KMS-11 (cell line): Measurements from ENCODE around the gene NFATC2.

Experiments
- H2AFZ ChIP-seq: fragments of 200-600 bp; sonication (generic); 2 replicates; pipeline ENCODE4 v1.6.1; 2016; ENCODE audit warnings: antibody characterized with exemption, mixed run types, low read depth
- H3K27ac ChIP-seq: fragments of 200-600 bp; sonication (generic); 2 replicates; pipeline ENCODE4 v1.6.1; 2016; ENCODE audit warnings: mild to moderate bottlenecking, mixed run types
- H3K27me3 ChIP-seq: fragments of 200-600 bp; sonication (generic); 2 replicates; pipeline ENCODE4 v1.6.1; 2017; ENCODE audit warnings: mild to moderate bottlenecking, low read depth, mixed run types, moderate library complexity; ENCODE audit not compliant: insufficient read depth
- H3K36me3 ChIP-seq: fragments of 200-600 bp; sonication (generic); 2 replicates; pipeline ENCODE4 v1.6.1; 2017; ENCODE audit warnings: mild to moderate bottlenecking, mixed run types; ENCODE audit not compliant: insufficient read depth
- H3K4me1 ChIP-seq: fragments of 200-600 bp; sonication (generic); 2 replicates; pipeline ENCODE4 v1.6.1; 2016; ENCODE audit warnings: mild to moderate bottlenecking, low read depth, mixed run types; ENCODE audit not compliant: poor library complexity, severe bottlenecking
- H3K4me2 ChIP-seq: fragments of 200-600 bp; sonication (generic); 2 replicates; pipeline ENCODE4 v1.7.0; 2016; ENCODE audit warnings: mild to moderate bottlenecking, mixed run types
- H3K4me3 ChIP-seq: fragments of 200-600 bp; sonication (generic); IDR thresholded peaks from 2 replicates; pipeline ENCODE4 v1.6.1; 2017; ENCODE audit warnings: low read depth, low read length, mixed read lengths; ENCODE audit not compliant: insufficient read depth
- H3K79me2 ChIP-seq: fragments of 200-600 bp; sonication (generic); 2 replicates; pipeline ENCODE4 v1.6.1; 2016; ENCODE audit warnings: low read depth, mixed run types; ENCODE audit not compliant: insufficient read depth
- H3K9ac ChIP-seq: fragments of 200-600 bp; sonication (generic); 2 replicates; pipeline ENCODE4 v1.6.1; 2016; ENCODE audit warnings: mild to moderate bottlenecking, mixed run types
- H4K20me1 ChIP-seq: fragments of 200-600 bp; sonication (generic); 2 replicates; pipeline ENCODE4 v1.6.1; 2016; ENCODE audit warnings: mild to moderate bottlenecking, mixed run types; ENCODE audit not compliant: insufficient read depth
- CTCF ChIP-seq: fragments of 200-600 bp; sonication (generic); conservative IDR thresholded peaks from 2 replicates; pipeline ENCODE4 v1.6.1; 2017; ENCODE audit warnings: low read depth, mild to moderate bottlenecking, antibody characterized with exemption, low read length, moderate library complexity, mixed read lengths

The NFATC2 gene

GRCh38 chr20:51498765-51499540, 43.6 kb downstream of the NFATC2 start:
- no peak overlapping the region for H3K9ac ChIP-seq
- no peak overlapping the region for H3K27ac ChIP-seq
- H2AFZ ChIP-seq, result no peak overlapping the region
- no peak for TF ChIP-seq CTCF
- H3K4me3 ChIP-seq, result no peak overlapping the region
- H3K4me1 ChIP-seq, result peaks cover 18% of the 10 kb centered on the region
- no peaks in the 10 kb centered on the region for H3K36me3 ChIP-seq
- H3K27me3 ChIP-seq, result no peaks in the 10 kb centered on the region
- H3K79me2 ChIP-seq, result peaks cover 13% of the 10 kb centered on the region; the same call in 1 of the 2 replicates
- no peak overlapping the region for H3K4me2 ChIP-seq
- H4K20me1 ChIP-seq, result no peaks in the 10 kb centered on the region

- Histone ChIP-seq H3K4me1 (peaks cover 18% of the 10 kb centered on the region), H3K27me3 (no peaks in the 10 kb centered on the region), H3K36me3 (no peaks in the 10 kb centered on the region), H3K27ac (no peak overlapping the region), H2AFZ (no peak overlapping the region), H3K4me3 (no peak overlapping the region), H3K4me2 (no peak overlapping the region; the same call in 1 of the 2 replicates), H4K20me1 (no peaks in the 10 kb centered on the region), H3K79me2 (peaks cover 13% of the 10 kb centered on the region; the same call in 1 of the 2 replicates), H3K9ac (no peak overlapping the region)
- no peak for TF ChIP-seq CTCF
These were observed 44.7 kb downstream of the NFATC2 start for GRCh38 chr20:51497542-51498467.

- Histone ChIP-seq H2AFZ (no peak overlapping the region), H3K36me3 (no peaks in the 10 kb centered on the region), H3K4me2 (no peak overlapping the region), H3K4me3 (no peak overlapping the region), H4K20me1 (no peaks in the 10 kb centered on the region), H3K27ac (no peak overlapping the region), H3K9ac (no peak overlapping the region), H3K27me3 (no peaks in the 10 kb centered on the region), H3K79me2 (peaks cover 13% of the 10 kb centered on the region; the same call in 1 of the 2 replicates), H3K4me1 (peaks cover 18% of the 10 kb centered on the region)
- no peak for TF ChIP-seq CTCF
These were observed 45.6 kb downstream of the NFATC2 start for GRCh38 chr20:51496964-51497363.

GRCh38 chr20:51495921-51496545, 46.5 kb downstream of the NFATC2 start:
- Histone ChIP-seq H2AFZ (no peak overlapping the region), H4K20me1 (no peaks in the 10 kb centered on the region), H3K4me3 (no peak overlapping the region), H3K9ac (no peak overlapping the region), H3K27ac (no peak overlapping the region), H3K36me3 (no peaks in the 10 kb centered on the region), H3K4me2 (no peak overlapping the region), H3K4me1 (peaks cover 17% of the 10 kb centered on the region), H3K27me3 (no peaks in the 10 kb centered on the region), H3K79me2 (peaks cover 13% of the 10 kb centered on the region; the same call in 1 of the 2 replicates)
- TF ChIP-seq CTCF, result no peak
